ENCODE measurements around the gene CBARP. TPM values are rescaled to one million over a fixed set of nuclear protein-coding genes. Genes with fewer than 3 reads are reported as not detected.

CBARP gene
- total and polyA plus RNA-seq, 2 of the 13 experiments (the other 11 are each of a cell fraction or from before 2014, with no cell fraction given) = 1.2 to 1.4 TPM

GRCh38 chr19:1229924-1230782, 7.7 kb downstream of the CBARP start (continued):
- TF ChIP-seq ZBTB33 (CRISPR knock-in tag; IDR thresholded peaks at IDR 0.05) (peak; percentile 98), IRF2 (CRISPR knock-in tag; IDR thresholded peaks at IDR 0.05) (no peak)

GRCh38 chr19:1229056-1229923, 8.5 kb downstream of the CBARP start:
- ATAC-seq (no peak), FAIRE-seq (no peak), DNase-seq (ENCODE audit: low spot score) (no peak)
- Histone ChIP-seq H3K36me3 (replicated peaks in 1 of 2; ENCODE audit: control insufficient read depth in 1 of 2, insufficient read depth in 2 of 2, low read length in 2 of 2) (peaks cover 4 to 5% of the 10 kb centered on the region in 2 experiments; a peak in 3 of 5 replicates), H3K9me3 (ENCODE audit: low read length) (no peaks in the 10 kb centered on the region), H2AFZ (ENCODE audit: low read length) (no peak overlapping the region), H4K20me1 (ENCODE audit: insufficient read depth, low read length) (no peaks in the 10 kb centered on the region), H3K4me3 (replicated peaks in 1 of 3; ENCODE audit: insufficient read depth in 1 of 3, low read depth in 2 of 3, low read length in 3 of 3) (no peak overlapping the region), H3K4me1 (ENCODE audit: insufficient read depth, low read length) (peaks cover 24% of the 10 kb centered on the region), H3K9ac (ENCODE audit: insufficient read depth, low read depth, low read length) (no peak overlapping the region), H3K4me2 (ENCODE audit: low read depth, low read length) (no peak overlapping the region), H3K27ac (ENCODE audit: extremely low read length, insufficient read depth, low read length) (no peak overlapping the region), H3K27me3 (ENCODE audit: control insufficient read depth in 1 of 2, insufficient read depth in 2 of 2, low read length in 2 of 2) (no peaks in the 10 kb centered on the region), H3K79me2 (ENCODE audit: insufficient read depth, low read length) (no peaks in the 10 kb centered on the region)
- POLR2A ChIA-PET = no interaction called here
- WGBS (ENCODE audit: low lambda C conversion rate) = 99% methylated on average over 135 of the region's 158 CpGs
- in situ Hi-C loops (cut with HindIII; ENCODE audit: extremely low pct_ligation_motif_present, low pct_unique_long_range_greater_than_20kb) = no loop called here
- CTCF ChIA-PET (ENCODE audit: low intra/inter-chr PET ratio, low total read pairs) = no interaction called here
- no TSS peak for BruUV-seq (replicated peaks)
- TF ChIP-seq MXD4 (CRISPR knock-in tag; IDR thresholded peaks at IDR 0.05) (no peak), ZNF136 (CRISPR knock-in tag; IDR thresholded peaks at IDR 0.05; ENCODE audit: low read depth) (no peak), ZNF503 (CRISPR knock-in tag; IDR thresholded peaks at IDR 0.05) (no peak), FOXA3 (CRISPR knock-in tag; IDR thresholded peaks at IDR 0.05) (no peak), ZNF704 (CRISPR knock-in tag; IDR thresholded peaks at IDR 0.05; ENCODE audit: borderline replicate concordance) (no peak), ZBTB46 (CRISPR knock-in tag; IDR thresholded peaks at IDR 0.05; ENCODE audit: borderline replicate concordance) (no peak), KMT2B (CRISPR knock-in tag; IDR thresholded peaks at IDR 0.05) (no peak), ASH2L (IDR thresholded peaks at IDR 0.05; ENCODE audit: insufficient read length, low read depth, low read length) (no peak)
- intact Hi-C loops (cut with micrococcal nuclease; ENCODE audit: unreplicated experiment) = no loop called here
